Central memory CD8-positive, alpha-beta T cell (primary cell): Measurements from ENCODE around the gene CDH12.
"Not testable (repeated sequence)": the region's sequence is repeated elsewhere in the genome, so short reads cannot be mapped to it uniquely, and the experiment has no call there.

Source experiments
- ATAC-seq: fragments of 150-1000 bp; cut with Tn5 transposase; replicated peaks from 2 replicates; pipeline ENCODE4 v1.10.0; 2022; ENCODE audit warnings: mild to moderate bottlenecking, moderate FRiP score, moderate number of reproducible peaks; ENCODE audit not compliant: poor library complexity, severe bottlenecking; ENCODE audit errors: extremely low read depth
- DNase-seq, 2 donors: peaks; one replicate each; pipeline ENCODE4 v3.0.0; 2021; ENCODE audit warnings: low spot score in 2 of 2
- H3K27ac Mint-ChIP-seq: one replicate; pipeline ENCODE4 v1.8.0; 2022; ENCODE audit warnings: low read depth, mild to moderate bottlenecking, moderate library complexity, mixed read lengths
- H3K27me3 Mint-ChIP-seq: one replicate; pipeline ENCODE4 v1.8.0; 2022; ENCODE audit warnings: mixed read lengths
- H3K36me3 Mint-ChIP-seq: one replicate; pipeline ENCODE4 v1.8.0; 2022; ENCODE audit warnings: mild to moderate bottlenecking, moderate library complexity, mixed read lengths; ENCODE audit not compliant: insufficient read depth
- H3K4me1 Mint-ChIP-seq: one replicate; pipeline ENCODE4 v1.8.0; 2022; ENCODE audit warnings: mixed read lengths
- H3K4me3 Mint-ChIP-seq: one replicate; pipeline ENCODE4 v1.8.0; 2022; ENCODE audit warnings: mild to moderate bottlenecking, moderate library complexity, mixed read lengths
- H3K9me3 Mint-ChIP-seq: one replicate; pipeline ENCODE4 v1.8.0; 2022; ENCODE audit warnings: mixed read lengths

The CDH12 gene

GRCh38 chr5:22852807-22853660 lies at the start of gene CDH12:
CDH12 (minus strand) TSS chr5:22853344.
- ATAC-seq, result peak; percentile 19
- H3K27ac Mint-ChIP-seq, result no peak within 1 kb of the TSS

GRCh38 chr5:22901885-22902284 lies 48.7 kb upstream of the CDH12 start:
- DNase-seq (no peak), ATAC-seq (no peak)
- no peaks in the 10 kb centered on the region for H3K36me3 Mint-ChIP-seq
- no peak overlapping the region for H3K27ac Mint-ChIP-seq
- no peaks in the 10 kb centered on the region for H3K27me3 Mint-ChIP-seq
- no peaks in the 10 kb centered on the region for H3K4me1 Mint-ChIP-seq
- peaks cover 6% of the 10 kb centered on the region for H3K9me3 Mint-ChIP-seq
- no peak overlapping the region for H3K4me3 Mint-ChIP-seq

More at GRCh38 chr5:22852807-22853660, at the start of gene CDH12:
- Mint-ChIP-seq H3K36me3 (peaks cover 2% of the 10 kb centered on the region), H3K4me3 (peak within 1 kb of the TSS; percentile 7), H3K27me3 (no peaks in the 10 kb centered on the region), H3K9me3 (peaks cover 18% of the 10 kb centered on the region), H3K4me1 (no peaks in the 10 kb centered on the region)
- no peak for DNase-seq

- peaks cover 11% of the 10 kb centered on the region for H3K9me3 Mint-ChIP-seq
- ATAC-seq (no peak), DNase-seq (no peak)
- H3K27ac Mint-ChIP-seq, result no peak overlapping the region
- no peaks in the 10 kb centered on the region for H3K36me3 Mint-ChIP-seq
- H3K27me3 Mint-ChIP-seq, result no peaks in the 10 kb centered on the region
- no peak overlapping the region for H3K4me3 Mint-ChIP-seq
- H3K4me1 Mint-ChIP-seq, result no peaks in the 10 kb centered on the region
These were observed 47.7 kb upstream of the CDH12 start for GRCh38 chr5:22900801-22901310.

GRCh38 chr5:22899341-22899740 lies 46.2 kb upstream of the CDH12 start:
- no peak for DNase-seq
- Mint-ChIP-seq H3K36me3 (no peaks in the 10 kb centered on the region), H3K4me1 (no peaks in the 10 kb centered on the region), H3K27me3 (no peaks in the 10 kb centered on the region), H3K4me3 (no peak overlapping the region), H3K27ac (no peak overlapping the region), H3K9me3 (peaks cover 14% of the 10 kb centered on the region)
- no peak for ATAC-seq

GRCh38 chr5:22896152-22896551 lies 43.0 kb upstream of the CDH12 start:
- Mint-ChIP-seq H3K27me3 (no peaks in the 10 kb centered on the region), H3K9me3 (peaks cover 22% of the 10 kb centered on the region), H3K27ac (no peak overlapping the region), H3K36me3 (no peaks in the 10 kb centered on the region), H3K4me3 (no peak overlapping the region), H3K4me1 (no peaks in the 10 kb centered on the region)
- ATAC-seq, result no peak
- no peak for DNase-seq

GRCh38 chr5:22892441-22892840 lies 39.3 kb upstream of the CDH12 start:
- no peak for ATAC-seq
- Mint-ChIP-seq H3K4me3 (no peak overlapping the region), H3K9me3 (peaks cover 29% of the 10 kb centered on the region)

GRCh38 chr5:22889720-22890119 lies 36.6 kb upstream of the CDH12 start:
- no peaks in the 10 kb centered on the region for H3K36me3 Mint-ChIP-seq
- no peaks in the 10 kb centered on the region for H3K4me1 Mint-ChIP-seq
- H3K27me3 Mint-ChIP-seq, result no peaks in the 10 kb centered on the region
- peaks cover 25% of the 10 kb centered on the region for H3K9me3 Mint-ChIP-seq
- no peak overlapping the region for H3K27ac Mint-ChIP-seq
- DNase-seq (no peak), ATAC-seq (no peak)
- H3K4me3 Mint-ChIP-seq, result no peak overlapping the region

More at GRCh38 chr5:22892441-22892840, 39.3 kb upstream of the CDH12 start:
- Mint-ChIP-seq H3K4me1 (no peaks in the 10 kb centered on the region), H3K27ac (no peak overlapping the region), H3K27me3 (no peaks in the 10 kb centered on the region), H3K36me3 (no peaks in the 10 kb centered on the region)
- no peak for DNase-seq

- Mint-ChIP-seq H3K27ac (no peak overlapping the region), H3K27me3 (no peaks in the 10 kb centered on the region), H3K4me3 (no peak overlapping the region), H3K9me3 (peaks cover 23% of the 10 kb centered on the region), H3K36me3 (no peaks in the 10 kb centered on the region), H3K4me1 (no peaks in the 10 kb centered on the region)
- no peak for DNase-seq
- ATAC-seq, result no peak
These were observed 34.4 kb upstream of the CDH12 start for GRCh38 chr5:22887566-22887965.

- not testable (repeated sequence) for H3K4me3 Mint-ChIP-seq, DNase-seq
These were observed 5.8 kb upstream of the CDH12 start for GRCh38 chr5:22858911-22859310.

GRCh38 chr5:22855824-22856223 lies 2.7 kb upstream of the CDH12 start:
- H3K36me3 Mint-ChIP-seq, result peaks cover 2% of the 10 kb centered on the region
- H3K4me3 Mint-ChIP-seq, result no peak overlapping the region
- no peaks in the 10 kb centered on the region for H3K27me3 Mint-ChIP-seq
- DNase-seq, result no peak
- H3K27ac Mint-ChIP-seq, result no peak overlapping the region
- no peaks in the 10 kb centered on the region for H3K4me1 Mint-ChIP-seq
- ATAC-seq, result no peak
- peaks cover 15% of the 10 kb centered on the region for H3K9me3 Mint-ChIP-seq

More at GRCh38 chr5:22858911-22859310, 5.8 kb upstream of the CDH12 start:
- peaks cover 16% of the 10 kb centered on the region for H3K9me3 Mint-ChIP-seq
- H3K4me1 Mint-ChIP-seq, H3K27ac Mint-ChIP-seq, H3K36me3 Mint-ChIP-seq, H3K27me3 Mint-ChIP-seq, ATAC-seq: not testable (repeated sequence)

- H3K4me1 Mint-ChIP-seq, result no peaks in the 10 kb centered on the region
- no peaks in the 10 kb centered on the region for H3K27me3 Mint-ChIP-seq
- H3K9me3 Mint-ChIP-seq, result peaks cover 25% of the 10 kb centered on the region
- H3K4me3 Mint-ChIP-seq, result no peak overlapping the region
- H3K27ac Mint-ChIP-seq, result no peak overlapping the region
- ATAC-seq (no peak), DNase-seq (no peak)
- H3K36me3 Mint-ChIP-seq, result peaks cover under 1% of the 10 kb centered on the region
These were observed 2.2 kb downstream of the CDH12 start for GRCh38 chr5:22850981-22851380.

GRCh38 chr5:22846693-22847092 lies 6.5 kb downstream of the CDH12 start:
- no peak for ATAC-seq
- H3K4me1 Mint-ChIP-seq, result no peaks in the 10 kb centered on the region
- H3K27me3 Mint-ChIP-seq, result no peaks in the 10 kb centered on the region
- no peaks in the 10 kb centered on the region for H3K36me3 Mint-ChIP-seq
- H3K9me3 Mint-ChIP-seq, result peaks cover 25% of the 10 kb centered on the region
- H3K4me3 Mint-ChIP-seq, result no peak overlapping the region
- no peak overlapping the region for H3K27ac Mint-ChIP-seq
- DNase-seq, result no peak

GRCh38 chr5:22844636-22845035 lies 8.5 kb downstream of the CDH12 start:
- no peak overlapping the region for H3K27ac Mint-ChIP-seq
- ATAC-seq (no peak), DNase-seq (no peak)
- H3K36me3 Mint-ChIP-seq, result no peaks in the 10 kb centered on the region
- H3K4me1 Mint-ChIP-seq, result no peaks in the 10 kb centered on the region
- H3K27me3 Mint-ChIP-seq, result no peaks in the 10 kb centered on the region
- no peak overlapping the region for H3K4me3 Mint-ChIP-seq
- peaks cover 37% of the 10 kb centered on the region for H3K9me3 Mint-ChIP-seq
